GM12878 (cell line): ENCODE measurements around the gene MFAP4. TPM values are rescaled to one million over a fixed set of nuclear protein-coding genes. Genes with fewer than 3 reads are reported as not detected.

Source experiments
- ATAC-seq: fragments of 200-7000 bp; cut with Tn5 transposase; 3 replicates; pipeline ENCODE4 v1.9.1; 2020; ENCODE audit warnings: mild to moderate bottlenecking, moderate library complexity
- BruUV-seq: library from RNA; stranded (reverse); fragments of 400-500 nt; replicated peaks from 2 replicates; lab custom pipeline; 2021; lab: Mats Ljungman, UMichigan
- CTCF ChIA-PET: fragments of 300-600 bp; sonication (Branson Sonifier 250); formaldehyde crosslinking; extraction: SDS; loops from one replicate; lab custom pipeline; 2021; ENCODE audit warnings: inconsistent platforms; lab: Yijun Ruan, JAX
- POLR2A ChIA-PET: fragments of 350-600 bp; formaldehyde crosslinking; extraction: SDS; loops from one replicate; lab custom pipeline; 2021; ENCODE audit warnings: inconsistent platforms; lab: Charles Lee
- RAD21 ChIA-PET: fragments of 300-600 bp; sonication (Branson Sonifier 250); formaldehyde crosslinking; loops from one replicate; lab custom pipeline; 2023; ENCODE audit warnings: antibody characterized with exemption; ENCODE audit not compliant: unreplicated experiment; lab: Charles Lee
- SMC1A ChIA-PET: fragments of 300-600 bp; sonication (Branson Sonifier 250); formaldehyde crosslinking; loops from one replicate; lab custom pipeline; 2023; ENCODE audit not compliant: unreplicated experiment, uncharacterized antibody; lab: Charles Lee
- DNase-seq: peaks from one replicate; pipeline ENCODE4 v3.0.0-alpha.2; 2011; ENCODE audit warnings: low read depth, low spot score
- FAIRE-seq: peaks from 3 replicates; lab custom pipeline; 2011; peaks lifted over from hg19 to GRCh38; lab: Jason Lieb, UNC
- H2AFZ ChIP-seq: 2 replicates; pipeline ENCODE4 v1.6.0; 2011; ENCODE audit warnings: low read depth, low read length, control low read depth; ENCODE audit not compliant: control insufficient read depth
- H3K27ac ChIP-seq: 2 replicates; pipeline ENCODE4 v1.5.1; 2011; ENCODE audit warnings: control low read depth; ENCODE audit not compliant: control insufficient read depth, insufficient read depth
- H3K27me3 ChIP-seq, 2 experiments: replicated peaks in 1 of 2; 2 replicates each; pipeline versions ENCODE4 v1.6.0 to v1.6.1; 2011; ENCODE audit warnings: low read length in 1 of 2; ENCODE audit not compliant: control insufficient read depth in 2 of 2, insufficient read depth in 2 of 2
- H3K36me3 ChIP-seq, 2 experiments: 2 replicates each; pipeline ENCODE4 v1.5.1; 2011; ENCODE audit warnings: low read length in 1 of 2; ENCODE audit not compliant: control insufficient read depth in 2 of 2, insufficient read depth in 2 of 2
- H3K4me1 ChIP-seq: 2 replicates; pipeline ENCODE4 v1.6.1; 2011; ENCODE audit warnings: mild to moderate bottlenecking, low read length, moderate library complexity, mixed read lengths; ENCODE audit not compliant: control insufficient read depth, insufficient read depth
- H3K4me2 ChIP-seq: 2 replicates; pipeline ENCODE4 v1.6.0; 2011; ENCODE audit warnings: control low read depth; ENCODE audit not compliant: control insufficient read depth, insufficient read depth
- H3K4me3 ChIP-seq: fragments of 200-600 bp; sonication (generic); 2 replicates; pipeline ENCODE4 v1.5.1; 2016
- H3K79me2 ChIP-seq: 2 replicates; pipeline ENCODE4 v1.6.0; 2011; ENCODE audit warnings: low read length; ENCODE audit not compliant: control insufficient read depth, insufficient read depth
- H3K9ac ChIP-seq: 2 replicates; pipeline ENCODE4 v1.8.0; 2011; ENCODE audit warnings: low read length, control low read depth, mixed read lengths; ENCODE audit not compliant: control insufficient read depth, insufficient read depth
- H3K9me3 ChIP-seq: replicated peaks from 3 replicates; pipeline ENCODE4 v1.5.1; 2011; ENCODE audit warnings: mild to moderate bottlenecking, low read length; ENCODE audit not compliant: control insufficient read depth, insufficient read depth
- H4K20me1 ChIP-seq: 2 replicates; pipeline ENCODE4 v1.6.0; 2011; ENCODE audit not compliant: control insufficient read depth, insufficient read depth
- BCLAF1 ChIP-seq: fragments of 450-650 bp; IDR thresholded peaks from 2 replicates; pipeline ENCODE4 v1.6.1; 2017; ENCODE audit warnings: antibody characterized with exemption, mild to moderate bottlenecking, moderate library complexity
- NRF1 ChIP-seq: conservative IDR thresholded peaks from 2 replicates; pipeline ENCODE4 v1.6.1; 2011; ENCODE audit warnings: mild to moderate bottlenecking, low read depth, low read length, improper control_type of control experiment
- PBX3 ChIP-seq: IDR thresholded peaks from 2 replicates; pipeline ENCODE4 v1.6.1; 2011; ENCODE audit warnings: mild to moderate bottlenecking, low read depth, low read length, moderate library complexity; ENCODE audit not compliant: insufficient replicate concordance
- SIX5 ChIP-seq: IDR thresholded peaks from 2 replicates; pipeline ENCODE4 v1.6.1; 2011; ENCODE audit warnings: mild to moderate bottlenecking, low read depth, low read length, moderate library complexity; ENCODE audit not compliant: severe bottlenecking
- ZBTB11 ChIP-seq: fragments of 450-650 bp; formaldehyde crosslinking; IDR thresholded peaks from 2 replicates; pipeline ENCODE4 v1.5.0; 2022; ENCODE audit warnings: mild to moderate bottlenecking, missing genetic modification characterization
- WGBS: methylation state at CpG from one replicate; pipeline ENCODE4 v1.1.6; 2016; ENCODE audit warnings: low lambda C conversion rate; ENCODE audit not compliant: insufficient replicate concordance, insufficient coverage; ENCODE audit errors: missing lambda C conversion rate; 5-methylcytosine and 5-hydroxymethylcytosine counted together
- in situ Hi-C: fragments of 300-500 bp; cut with MboI; formaldehyde crosslinking; loops from 9 replicates; pipeline ENCODE4 v1.14.3; 2018; ENCODE audit warnings: mixed read lengths
- intact Hi-C: fragments of 100-400 bp; cut with micrococcal nuclease; formaldehyde crosslinking; loops from one replicate; pipeline ENCODE4 v1.14.2; 2022; ENCODE audit not compliant: unreplicated experiment
- polyA plus RNA-seq, 11 experiments: library from polyadenylated mRNA; depleted of rRNA in 4 of 11; unstranded in 6 of 11; stranded (reverse) in 5 of 11; fragments of >200 nt; fragmentation: Nextera tagmentation in 4 of 11; fragmentation: Illumina TruSeq in 1 of 11; extraction: Ambion mirVana in 4 of 11; extraction: Trizol in 1 of 11; gene quantifications; 1 replicate in 1 of 11; 2 replicates in 10 of 11; pipeline versions ENCODE4 v1.2.1 to v1.2.3, GENCODE V29; 2011 to 2016; ENCODE audit warnings: inconsistent platforms in 2 of 11, missing spikeins in 2 of 11, low read depth in 1 of 11
- total RNA-seq, 4 experiments: library from RNA; depleted of rRNA in 3 of 4; stranded (reverse); fragments of >200 nt in 3 of 4; fragmentation: Illumina TruSeq in 1 of 4; extraction: Trizol in 1 of 4; gene quantifications; 2 replicates each; pipeline versions ENCODE4 v1.2.1 to v1.2.3, GENCODE V29; 2013 to 2021

The MFAP4 gene
- total and polyA plus RNA-seq, 10 of the 15 experiments (the other 5 are each of a cell fraction or from before 2014, with no cell fraction given), result 0.08 to 0.28 (median 0.09) TPM; not detected in 7

GRCh38 chr17:19342611-19343255 lies 44.3 kb downstream of the MFAP4 start:
- Histone ChIP-seq H3K9me3 (no peaks in the 10 kb centered on the region), H2AFZ (no peak overlapping the region)
- RAD21 ChIA-PET, result no interaction called here
- TF ChIP-seq ZBTB11 (CRISPR knock-in tag) (no peak), BCLAF1 (no peak), NRF1 (no peak), PBX3 (no peak), SIX5 (no peak)
- TF ChIP-seq, all 136 proteins: peak for 0
- Histone ChIP-seq H3K9ac (no peak overlapping the region), H3K4me1 (no peaks in the 10 kb centered on the region), H3K27me3 (no peaks in the 10 kb centered on the region; a peak in 1 of 4 replicates), H3K36me3 (no peaks in the 10 kb centered on the region), H3K79me2 (no peaks in the 10 kb centered on the region), H3K4me3 (no peak overlapping the region), H3K4me2 (no peak overlapping the region), H3K27ac (no peak overlapping the region), H4K20me1 (no peaks in the 10 kb centered on the region)
- 51% methylated on average over 7 of the region's 7 CpGs for WGBS
- FAIRE-seq (no peak), ATAC-seq (no peak), DNase-seq (no peak)
- ChIA-PET CTCF (no interaction called here), POLR2A (interaction anchor here (0.6 kb wide), 1 partner anchor 9 kb away, joined by 7 read pairs; no protein-coding TSS in a partner anchor), SMC1A (no interaction called here)
- in situ Hi-C loops, result no loop called here
- BruUV-seq, result no TSS peak
- intact Hi-C loops, result no loop called here
